B cell (primary cell): ENCODE results near the gene SSR1.

Experiments used
- EZH2 ChIP-seq: IDR thresholded peaks from 2 replicates; pipeline ENCODE4 v1.6.1; 2012; ENCODE audit warnings: borderline replicate concordance, low read depth, mild to moderate bottlenecking, moderate library complexity, low read length; ENCODE audit not compliant: insufficient read depth, poor library complexity, severe bottlenecking
- TF ChIP-seq, protein P1 (sequence below): fragments of 200-600 bp; IDR thresholded peaks from one replicate; pipeline ENCODE4 v1.8.0; 2022; ENCODE audit warnings: antibody characterized with exemption, mild to moderate bottlenecking

DNA sequence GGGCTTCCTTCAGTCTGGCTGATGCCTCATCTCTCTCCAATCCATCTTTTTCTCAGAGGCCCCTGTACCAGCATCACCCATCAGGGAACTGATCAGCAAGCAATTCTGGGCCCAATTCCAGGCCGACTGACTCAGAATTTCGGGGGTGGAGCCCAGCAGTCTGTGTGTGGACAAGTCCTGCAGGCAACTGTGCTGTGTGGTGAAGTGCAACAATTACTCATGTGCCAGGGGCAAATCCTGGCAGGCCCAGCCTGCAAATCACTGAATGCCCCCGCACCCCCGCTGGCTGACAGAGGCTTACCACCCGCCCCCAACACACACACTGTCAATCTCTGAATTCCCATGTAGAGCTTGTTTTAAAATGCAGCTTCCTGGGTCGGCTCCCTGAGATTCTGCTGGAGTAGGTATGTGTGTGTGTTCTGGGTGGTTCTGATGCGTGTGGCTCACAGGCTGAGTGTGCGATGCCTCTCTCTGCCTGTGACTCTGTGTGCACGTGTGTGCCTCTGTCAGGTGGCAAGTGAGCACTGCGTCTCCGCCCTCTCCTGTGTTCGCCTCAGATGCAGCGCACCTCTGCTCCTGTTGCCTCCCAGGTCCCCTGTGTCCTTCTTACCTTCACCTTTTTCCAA is 45.4 kb downstream of the SSR1 start:
- TF ChIP-seq, protein P1, sequence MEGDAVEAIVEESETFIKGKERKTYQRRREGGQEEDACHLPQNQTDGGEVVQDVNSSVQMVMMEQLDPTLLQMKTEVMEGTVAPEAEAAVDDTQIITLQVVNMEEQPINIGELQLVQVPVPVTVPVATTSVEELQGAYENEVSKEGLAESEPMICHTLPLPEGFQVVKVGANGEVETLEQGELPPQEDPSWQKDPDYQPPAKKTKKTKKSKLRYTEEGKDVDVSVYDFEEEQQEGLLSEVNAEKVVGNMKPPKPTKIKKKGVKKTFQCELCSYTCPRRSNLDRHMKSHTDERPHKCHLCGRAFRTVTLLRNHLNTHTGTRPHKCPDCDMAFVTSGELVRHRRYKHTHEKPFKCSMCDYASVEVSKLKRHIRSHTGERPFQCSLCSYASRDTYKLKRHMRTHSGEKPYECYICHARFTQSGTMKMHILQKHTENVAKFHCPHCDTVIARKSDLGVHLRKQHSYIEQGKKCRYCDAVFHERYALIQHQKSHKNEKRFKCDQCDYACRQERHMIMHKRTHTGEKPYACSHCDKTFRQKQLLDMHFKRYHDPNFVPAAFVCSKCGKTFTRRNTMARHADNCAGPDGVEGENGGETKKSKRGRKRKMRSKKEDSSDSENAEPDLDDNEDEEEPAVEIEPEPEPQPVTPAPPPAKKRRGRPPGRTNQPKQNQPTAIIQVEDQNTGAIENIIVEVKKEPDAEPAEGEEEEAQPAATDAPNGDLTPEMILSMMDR, result no peak
- no peak for TF ChIP-seq EZH2
